Body of pancreas (tissue), 4 donors: Measurements from ENCODE around the gene SLC13A3.

Experiments
- POLR2A ChIP-seq, 3 donors: fragments of 450-650 bp; IDR thresholded peaks; one replicate each; pipeline ENCODE4 v1.6.1; 2016; ENCODE audit warnings: antibody characterized with exemption in 3 of 3, mild to moderate bottlenecking in 2 of 3
- TF ChIP-seq, protein P1 (sequence below), 7 experiments: fragments of 450-650 bp in 4 of 7; fragments of 200-600 bp in 3 of 7; sonication (generic) in 3 of 7; IDR thresholded peaks; one replicate each; pipeline ENCODE4 v1.5.1; 2016 to 2019; ENCODE audit warnings: antibody characterized with exemption in 7 of 7

DNA sequence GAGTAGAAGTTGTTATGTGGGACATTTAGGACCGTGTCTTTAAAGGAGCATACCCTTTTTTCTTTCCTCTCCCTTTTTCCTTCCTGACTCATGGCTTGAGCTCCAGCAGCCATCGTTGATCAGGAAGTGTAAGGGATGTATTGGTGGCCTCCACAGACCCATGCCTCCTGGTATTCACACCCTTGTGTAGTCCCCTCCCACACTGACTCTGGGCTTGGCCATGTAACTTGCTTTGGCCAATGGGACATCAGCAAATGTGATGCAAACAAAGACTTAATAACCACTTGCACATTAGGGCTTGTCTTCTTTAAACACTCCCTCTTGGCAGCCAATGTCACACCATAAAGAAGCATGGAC is 18.9 kb upstream of the SLC13A3 start:
- TF ChIP-seq, protein P1, sequence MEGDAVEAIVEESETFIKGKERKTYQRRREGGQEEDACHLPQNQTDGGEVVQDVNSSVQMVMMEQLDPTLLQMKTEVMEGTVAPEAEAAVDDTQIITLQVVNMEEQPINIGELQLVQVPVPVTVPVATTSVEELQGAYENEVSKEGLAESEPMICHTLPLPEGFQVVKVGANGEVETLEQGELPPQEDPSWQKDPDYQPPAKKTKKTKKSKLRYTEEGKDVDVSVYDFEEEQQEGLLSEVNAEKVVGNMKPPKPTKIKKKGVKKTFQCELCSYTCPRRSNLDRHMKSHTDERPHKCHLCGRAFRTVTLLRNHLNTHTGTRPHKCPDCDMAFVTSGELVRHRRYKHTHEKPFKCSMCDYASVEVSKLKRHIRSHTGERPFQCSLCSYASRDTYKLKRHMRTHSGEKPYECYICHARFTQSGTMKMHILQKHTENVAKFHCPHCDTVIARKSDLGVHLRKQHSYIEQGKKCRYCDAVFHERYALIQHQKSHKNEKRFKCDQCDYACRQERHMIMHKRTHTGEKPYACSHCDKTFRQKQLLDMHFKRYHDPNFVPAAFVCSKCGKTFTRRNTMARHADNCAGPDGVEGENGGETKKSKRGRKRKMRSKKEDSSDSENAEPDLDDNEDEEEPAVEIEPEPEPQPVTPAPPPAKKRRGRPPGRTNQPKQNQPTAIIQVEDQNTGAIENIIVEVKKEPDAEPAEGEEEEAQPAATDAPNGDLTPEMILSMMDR (IDR thresholded peaks at IDR 0.05), result no peak
- no peak for TF ChIP-seq POLR2A (IDR thresholded peaks at IDR 0.05)
